HG03108 (cell line): ENCODE measurements around the gene ANKFN1.

Experiments used
- ATAC-seq: cut with Tn5 transposase; IDR thresholded peaks from one replicate; pipeline ENCODE4 v1.9.1; 2021; ENCODE audit warnings: moderate library complexity; ENCODE audit not compliant: unreplicated experiment

The ANKFN1 gene

GRCh38 chr17:56142781-56143180, 10.5 kb upstream of the ANKFN1 start:
- no peak for ATAC-seq

GRCh38 chr17:56144223-56144622, 9.1 kb upstream of the ANKFN1 start:
- no peak for ATAC-seq

GRCh38 chr17:56146534-56146933, 6.7 kb upstream of the ANKFN1 start:
- no peak for ATAC-seq

GRCh38 chr17:56148333-56148732, 4.9 kb upstream of the ANKFN1 start:
- no peak for ATAC-seq

- no peak for ATAC-seq
Measured at GRCh38 chr17:56149266-56150036, 3.8 kb upstream of the ANKFN1 start.

- no peak for ATAC-seq
Measured at GRCh38 chr17:56150649-56151048, 2.6 kb upstream of the ANKFN1 start.

GRCh38 chr17:56157845-56158244, 4.6 kb downstream of the ANKFN1 start:
- no peak for ATAC-seq

GRCh38 chr17:56158344-56158743, 5.1 kb downstream of the ANKFN1 start:
- ATAC-seq, result no peak

GRCh38 chr17:56158915-56159825, 5.9 kb downstream of the ANKFN1 start:
- ATAC-seq, result no peak

- ATAC-seq, result no peak
Measured at GRCh38 chr17:56159826-56160380, 6.6 kb downstream of the ANKFN1 start.

- no peak for ATAC-seq
Measured at GRCh38 chr17:56160422-56160821, 7.1 kb downstream of the ANKFN1 start.

- ATAC-seq, result no peak
Measured at GRCh38 chr17:56165072-56165641, 11.9 kb downstream of the ANKFN1 start.

GRCh38 chr17:56167491-56167890, 14.2 kb downstream of the ANKFN1 start:
- no peak for ATAC-seq

- ATAC-seq, result no peak
Measured at GRCh38 chr17:56169621-56170020, 16.3 kb downstream of the ANKFN1 start.

- ATAC-seq, result no peak
Measured at GRCh38 chr17:56171186-56171959, 18.1 kb downstream of the ANKFN1 start.

GRCh38 chr17:56172517-56172982, 19.3 kb downstream of the ANKFN1 start:
- no peak for ATAC-seq

GRCh38 chr17:56173026-56173425, 19.8 kb downstream of the ANKFN1 start:
- no peak for ATAC-seq

GRCh38 chr17:56173958-56174835, 20.9 kb downstream of the ANKFN1 start:
- ATAC-seq, result no peak

- ATAC-seq, result no peak
Measured at GRCh38 chr17:56175299-56175955, 22.2 kb downstream of the ANKFN1 start.
